MM.1S (cell line): Measurements from ENCODE around the gene ZSCAN26.

ENCODE experiments used
- DNase-seq: peaks from one replicate; pipeline ENCODE4 v3.0.0-alpha.2; 2015
- H2AFZ ChIP-seq: fragments of 300-600 bp; sonication (generic); 2 replicates; pipeline ENCODE4 v1.6.0; 2016; ENCODE audit warnings: antibody characterized with exemption, low read length
- H3F3A ChIP-seq: fragments of 300-600 bp; sonication (generic); 2 replicates; pipeline ENCODE4 v1.6.1; 2016; ENCODE audit warnings: mild to moderate bottlenecking, antibody characterized with exemption, low read length, moderate library complexity, mixed read lengths; ENCODE audit not compliant: insufficient read depth
- H3K27ac ChIP-seq: fragments of 300-600 bp; sonication (generic); 2 replicates; pipeline ENCODE4 v1.5.1; 2016; ENCODE audit warnings: mild to moderate bottlenecking, low read length
- H3K27me3 ChIP-seq: fragments of 300-600 bp; sonication (generic); replicated peaks from 2 replicates; pipeline ENCODE4 v1.6.0; 2016; ENCODE audit warnings: low read length; ENCODE audit not compliant: insufficient read depth
- H3K36me3 ChIP-seq: fragments of 300-600 bp; sonication (generic); replicated peaks from 2 replicates; pipeline ENCODE4 v1.6.1; 2016; ENCODE audit warnings: mild to moderate bottlenecking, low read length, mixed read lengths; ENCODE audit not compliant: insufficient read depth
- H3K4me1 ChIP-seq: fragments of 300-600 bp; sonication (generic); 2 replicates; pipeline ENCODE4 v1.6.1; 2016; ENCODE audit warnings: low read length, mixed read lengths
- H3K4me2 ChIP-seq: fragments of 300-600 bp; sonication (generic); 2 replicates; pipeline ENCODE4 v1.6.0; 2016; ENCODE audit warnings: low read depth, low read length
- H3K4me3 ChIP-seq: fragments of 300-600 bp; sonication (generic); 2 replicates; pipeline ENCODE4 v1.5.1; 2016; ENCODE audit warnings: low read length, mixed read lengths
- H3K79me2 ChIP-seq: fragments of 300-600 bp; sonication (generic); 2 replicates; pipeline ENCODE4 v1.6.1; 2016; ENCODE audit warnings: mixed run types, low read length, mixed read lengths
- H3K9ac ChIP-seq: fragments of 300-600 bp; sonication (generic); 2 replicates; pipeline ENCODE4 v1.6.1; 2016; ENCODE audit warnings: low read length, mixed read lengths
- H3K9me2 ChIP-seq: fragments of 300-600 bp; sonication (generic); replicated peaks from 2 replicates; pipeline ENCODE4 v1.6.1; 2016; ENCODE audit warnings: mild to moderate bottlenecking, low read length, mixed read lengths; ENCODE audit not compliant: insufficient read depth
- H3K9me3 ChIP-seq: fragments of 300-600 bp; sonication (generic); replicated peaks from 2 replicates; pipeline ENCODE4 v1.6.1; 2016; ENCODE audit warnings: mild to moderate bottlenecking, low read length, mixed read lengths; ENCODE audit not compliant: insufficient read depth
- H4K20me1 ChIP-seq: fragments of 300-600 bp; sonication (generic); 2 replicates; pipeline ENCODE4 v1.6.1; 2016; ENCODE audit warnings: mild to moderate bottlenecking, low read length, moderate library complexity, mixed read lengths; ENCODE audit not compliant: insufficient read depth
- CTCF ChIP-seq: fragments of 300-600 bp; sonication (generic); IDR thresholded peaks from 2 replicates; pipeline ENCODE4 v1.5.1; 2016; ENCODE audit warnings: antibody characterized with exemption, low read length, mixed read lengths
- EZH2 ChIP-seq: fragments of 300-600 bp; sonication (generic); optimal IDR thresholded peaks from 2 replicates; pipeline ENCODE3; 2017; ENCODE audit warnings: low read depth, mild to moderate bottlenecking, antibody characterized with exemption, low read length, mixed read lengths
- EZH2phosphoT487 ChIP-seq: fragments of 300-600 bp; sonication (generic); IDR thresholded peaks from 2 replicates; pipeline ENCODE4 v1.6.1; 2018; ENCODE audit warnings: antibody characterized with exemption, low read length

The ZSCAN26 gene

GRCh38 chr6:28257042-28257441 is 9.9 kb upstream of the ZSCAN26 start:
- no peak overlapping the region for H3K9ac ChIP-seq
- no peaks in the 10 kb centered on the region for H3F3A ChIP-seq
- no peak overlapping the region for H3K27ac ChIP-seq
- H3K9me3 ChIP-seq: no peaks in the 10 kb centered on the region
- 0 out of 2 replicates have a peak, but pooled peaks cover under 1% of the 10 kb centered on the region for H3K79me2 ChIP-seq
- no peaks in the 10 kb centered on the region for H4K20me1 ChIP-seq
- no peaks in the 10 kb centered on the region for H3K27me3 ChIP-seq
- TF ChIP-seq EZH2phosphoT487 (no peak), CTCF (no peak), EZH2 (no peak)
- DNase-seq: no peak
- H3K36me3 ChIP-seq: no peaks in the 10 kb centered on the region
- no peaks in the 10 kb centered on the region for H3K9me2 ChIP-seq
- H3K4me3 ChIP-seq: no peak overlapping the region
- H3K4me2 ChIP-seq: no peak overlapping the region
- H2AFZ ChIP-seq: no peak overlapping the region
- H3K4me1 ChIP-seq: peaks cover 7% of the 10 kb centered on the region

- H3K4me3 ChIP-seq: peak within 1 kb of the TSS; percentile 53
- H3K4me1 ChIP-seq: no peaks in the 10 kb centered on the region
- H3K27me3 ChIP-seq: no peaks in the 10 kb centered on the region
- no peaks in the 10 kb centered on the region for H3K36me3 ChIP-seq
- H3K9me3 ChIP-seq: no peaks in the 10 kb centered on the region
- no peak for TF ChIP-seq CTCF
- no peak for TF ChIP-seq EZH2
- TF ChIP-seq EZH2phosphoT487: no peak
- H3K9me2 ChIP-seq: no peaks in the 10 kb centered on the region
- H3K9ac ChIP-seq: no peak within 1 kb of the TSS
- H3K79me2 ChIP-seq: no peaks in the 10 kb centered on the region
- peak within 1 kb of the TSS; percentile 38 for H3K4me2 ChIP-seq
- H2AFZ ChIP-seq: peak within 1 kb of the TSS; percentile 45
- no peaks in the 10 kb centered on the region for H4K20me1 ChIP-seq
- peak; percentile 19 for DNase-seq
- no peaks in the 10 kb centered on the region for H3F3A ChIP-seq
- no peak within 1 kb of the TSS for H3K27ac ChIP-seq
These were observed 7.8 kb upstream of the ZSCAN26 start, which contains the start of gene NKAPL for GRCh38 chr6:28258877-28259777. NKAPL (plus strand) TSS chr6:28259297; CDS start chr6:28259372, 75 bp downstream.

GRCh38 chr6:28263922-28264321 is 3.0 kb upstream of the ZSCAN26 start:
- DNase-seq: no peak
- H3K79me2 ChIP-seq: no peaks in the 10 kb centered on the region
- H3K27ac ChIP-seq: no peak overlapping the region
- H2AFZ ChIP-seq: no peak overlapping the region
- H3K9me2 ChIP-seq: no peaks in the 10 kb centered on the region
- no peaks in the 10 kb centered on the region for H4K20me1 ChIP-seq
- H3K9me3 ChIP-seq: no peaks in the 10 kb centered on the region
- H3K9ac ChIP-seq: no peak overlapping the region
- TF ChIP-seq CTCF (no peak), EZH2phosphoT487 (no peak), EZH2 (no peak)
- H3K27me3 ChIP-seq: no peaks in the 10 kb centered on the region
- H3K4me2 ChIP-seq: no peak overlapping the region
- 0 out of 2 replicates have a peak, but pooled peaks cover 5% of the 10 kb centered on the region for H3K4me1 ChIP-seq
- H3F3A ChIP-seq: no peaks in the 10 kb centered on the region
- no peaks in the 10 kb centered on the region for H3K36me3 ChIP-seq
- no peak overlapping the region for H3K4me3 ChIP-seq
